ENCODE results near the gene WFDC2. TPM values are rescaled to one million over a fixed set of nuclear protein-coding genes. Genes with fewer than 3 reads are reported as not detected.

WFDC2 gene
- total RNA-seq, 1 experiment from 2014 or later: not detected

GRCh38 chr20:45459606-45460005, 9.9 kb upstream of the WFDC2 start:
- Histone ChIP-seq H3K27me3 (ENCODE audit: low read length) (peaks cover 18% of the 10 kb centered on the region), H3K36me3 (ENCODE audit: low read depth, low read length) (no peaks in the 10 kb centered on the region), H3F3A (ENCODE audit: low read length, unreplicated experiment) (no peaks in the 10 kb centered on the region), H3K79me2 (ENCODE audit: low read length) (no peaks in the 10 kb centered on the region), H3K9ac (ENCODE audit: low read length) (no peak overlapping the region), H3K27ac (ENCODE audit: low read length) (no peak overlapping the region), H3K9me2 (replicated peaks; ENCODE audit: low read length) (no peaks in the 10 kb centered on the region), H2AFZ (ENCODE audit: low read length) (no peak overlapping the region), H4K20me1 (ENCODE audit: low read length) (no peaks in the 10 kb centered on the region), H3K4me1 (ENCODE audit: insufficient read depth, low read length) (no peaks in the 10 kb centered on the region), H3K4me3 (ENCODE audit: low read length) (no peak overlapping the region), H3K4me2 (ENCODE audit: low read length) (no peak overlapping the region), H3K9me3 (ENCODE audit: low read length) (no peaks in the 10 kb centered on the region)
- BruUV-seq (replicated peaks): no TSS peak
- intact Hi-C loops (cut with micrococcal nuclease): loop anchor here (5.0 kb wide), 2 partner anchors 142 to 313 kb away; no protein-coding TSS in a partner anchor
- ChIA-PET POLR2A (ENCODE audit: unreplicated experiment) (interaction anchor here (0.6 kb wide), 1 partner anchor 312 kb away, joined by 4 read pairs; no protein-coding TSS in a partner anchor), CTCF (interaction anchor here (0.9 to 1.0 kb wide), 2 partner anchors 23 to 40 kb away, joined by 3 read pairs; no protein-coding TSS in a partner anchor)
- ATAC-seq (peak; percentile 71), DNase-seq (peak; percentile 41)
- TF ChIP-seq EZH2 (IDR thresholded peaks at IDR 0.05; ENCODE audit: low read length, unreplicated experiment) (no peak), CTCF (conservative IDR thresholded peaks at IDR 0.05; ENCODE audit: low read depth, low read length) (peak; percentile 58; the same call in 1 of the 2 replicates)

GRCh38 chr20:45461225-45461624, 8.3 kb upstream of the WFDC2 start:
- POLR2A ChIA-PET (ENCODE audit: unreplicated experiment): no interaction called here
- no peaks in the 10 kb centered on the region for H3K9me2 ChIP-seq (replicated peaks; ENCODE audit: low read length)
- CTCF ChIA-PET: no interaction called here
- H3K27ac ChIP-seq (ENCODE audit: low read length): no peak overlapping the region
- no peaks in the 10 kb centered on the region for H3K36me3 ChIP-seq (ENCODE audit: low read depth, low read length)
- no peaks in the 10 kb centered on the region for H3F3A ChIP-seq (ENCODE audit: low read length, unreplicated experiment)
- no peaks in the 10 kb centered on the region for H3K79me2 ChIP-seq (ENCODE audit: low read length)
- intact Hi-C loops (cut with micrococcal nuclease): no loop called here
- no peak overlapping the region for H3K4me2 ChIP-seq (ENCODE audit: low read length)
- H4K20me1 ChIP-seq (ENCODE audit: low read length): no peaks in the 10 kb centered on the region
- H3K9ac ChIP-seq (ENCODE audit: low read length): no peak overlapping the region
- DNase-seq: no peak
- TF ChIP-seq CTCF (conservative IDR thresholded peaks at IDR 0.05; ENCODE audit: low read depth, low read length) (no peak), EZH2phosphoT487 (IDR thresholded peaks at IDR 0.05; ENCODE audit: borderline replicate concordance, low read length) (no peak), EZH2 (IDR thresholded peaks at IDR 0.05; ENCODE audit: low read length, unreplicated experiment) (no peak)
- H3K4me1 ChIP-seq (ENCODE audit: insufficient read depth, low read length): no peaks in the 10 kb centered on the region
- peaks cover 34% of the 10 kb centered on the region for H3K27me3 ChIP-seq (ENCODE audit: low read length)
- no TSS peak for BruUV-seq (replicated peaks)
- no peaks in the 10 kb centered on the region for H3K9me3 ChIP-seq (ENCODE audit: low read length)
- no peak overlapping the region for H3K4me3 ChIP-seq (ENCODE audit: low read length)
- ATAC-seq: no peak
- H2AFZ ChIP-seq (ENCODE audit: low read length): no peak overlapping the region

- Histone ChIP-seq H3K9ac (ENCODE audit: low read length) (no peak overlapping the region), H4K20me1 (ENCODE audit: low read length) (no peaks in the 10 kb centered on the region), H3K4me1 (ENCODE audit: insufficient read depth, low read length) (no peaks in the 10 kb centered on the region), H3K36me3 (ENCODE audit: low read depth, low read length) (no peaks in the 10 kb centered on the region), H3K9me3 (ENCODE audit: low read length) (no peaks in the 10 kb centered on the region), H3K9me2 (replicated peaks; ENCODE audit: low read length) (no peaks in the 10 kb centered on the region), H3K4me3 (ENCODE audit: low read length) (no peak overlapping the region), H3K27ac (ENCODE audit: low read length) (no peak overlapping the region), H3F3A (ENCODE audit: low read length, unreplicated experiment) (no peaks in the 10 kb centered on the region), H3K4me2 (ENCODE audit: low read length) (no peak overlapping the region), H3K27me3 (ENCODE audit: low read length) (peaks cover 38% of the 10 kb centered on the region), H3K79me2 (ENCODE audit: low read length) (no peaks in the 10 kb centered on the region), H2AFZ (ENCODE audit: low read length) (no peak overlapping the region)
- no TSS peak for BruUV-seq (replicated peaks)
- ChIA-PET POLR2A (ENCODE audit: unreplicated experiment) (no interaction called here), CTCF (interaction anchor here (0.6 to 0.7 kb wide), 2 partner anchors 13 to 55 kb away, joined by 3 read pairs; no protein-coding TSS in a partner anchor)
- TF ChIP-seq CTCF (conservative IDR thresholded peaks at IDR 0.05; ENCODE audit: low read depth, low read length) (no peak), EZH2phosphoT487 (IDR thresholded peaks at IDR 0.05; ENCODE audit: borderline replicate concordance, low read length) (no peak), EZH2 (IDR thresholded peaks at IDR 0.05; ENCODE audit: low read length, unreplicated experiment) (no peak)
- no peak for ATAC-seq
- intact Hi-C loops (cut with micrococcal nuclease): no loop called here
- DNase-seq: no peak
Measured at GRCh38 chr20:45462711-45463509, 6.6 kb upstream of the WFDC2 start.
